Ishikawa (cell line): ENCODE results near the gene PCDHGA9.
A peak's percentile ranks its signal among the peaks of the same experiment; 100 is the strongest.

Experiments
- CEBPB ChIP-seq: IDR thresholded peaks from 2 replicates; pipeline ENCODE4 v1.6.1; 2012
- CREB1 ChIP-seq: IDR thresholded peaks from 2 replicates; pipeline ENCODE4 v1.6.1; 2012; ENCODE audit warnings: low read depth
- EGR1 ChIP-seq: IDR thresholded peaks from 2 replicates; pipeline ENCODE4 v1.6.1; 2012
- EP300 ChIP-seq: IDR thresholded peaks from 2 replicates; pipeline ENCODE4 v1.6.1; 2012; ENCODE audit warnings: borderline replicate concordance
- FOXM1 ChIP-seq: IDR thresholded peaks from 2 replicates; pipeline ENCODE4 v1.6.1; 2012; ENCODE audit warnings: low read depth, borderline replicate concordance
- MAX ChIP-seq: IDR thresholded peaks from 2 replicates; pipeline ENCODE4 v1.6.1; 2012
- NFIC ChIP-seq: IDR thresholded peaks from 2 replicates; pipeline ENCODE4 v1.6.1; 2012
- RAD21 ChIP-seq: IDR thresholded peaks from 2 replicates; pipeline ENCODE4 v1.6.1; 2012; ENCODE audit warnings: low read depth
- REST ChIP-seq: IDR thresholded peaks from 2 replicates; pipeline ENCODE4 v1.6.1; 2012; ENCODE audit warnings: low read depth, mild to moderate bottlenecking
- TAF1 ChIP-seq: IDR thresholded peaks from 2 replicates; pipeline ENCODE4 v1.6.1; 2012; ENCODE audit warnings: low read depth, mild to moderate bottlenecking
- TCF12 ChIP-seq: IDR thresholded peaks from 2 replicates; pipeline ENCODE4 v1.6.1; 2012; ENCODE audit warnings: low read depth
- TEAD4 ChIP-seq: IDR thresholded peaks from 2 replicates; pipeline ENCODE4 v1.6.1; 2012
- USF1 ChIP-seq: IDR thresholded peaks from 2 replicates; pipeline ENCODE4 v1.6.1; 2012
- YY1 ChIP-seq: IDR thresholded peaks from 2 replicates; pipeline ENCODE4 v1.6.1; 2012; ENCODE audit warnings: low read depth
- ZBTB7A ChIP-seq: IDR thresholded peaks from 2 replicates; pipeline ENCODE4 v1.6.1; 2012; ENCODE audit warnings: low read depth

The PCDHGA9 gene

GRCh38 chr5:141437221-141437620 lies 34.6 kb downstream of the PCDHGA9 start:
- TF ChIP-seq YY1 (no peak), TCF12 (no peak), FOXM1 (no peak), EP300 (no peak), TEAD4 (no peak), CREB1 (no peak), REST (no peak), NFIC (no peak), MAX (no peak), ZBTB7A (no peak), EGR1 (no peak), CEBPB (no peak), USF1 (no peak), TAF1 (no peak), RAD21 (no peak)

GRCh38 chr5:141439411-141440141 lies 37.0 kb downstream of the PCDHGA9 start:
- TF ChIP-seq REST (no peak), FOXM1 (no peak), MAX (no peak), TCF12 (no peak), ZBTB7A (no peak), RAD21 (peak; percentile 38; the same call in 1 of the 2 replicates), TEAD4 (no peak)

GRCh38 chr5:141440341-141440740 lies 37.8 kb downstream of the PCDHGA9 start:
- no peak for TF ChIP-seq MAX
- no peak for TF ChIP-seq ZBTB7A
- TF ChIP-seq USF1, result no peak
- TF ChIP-seq EP300, result no peak
- TF ChIP-seq TAF1, result no peak
- TF ChIP-seq TCF12, result no peak
- no peak for TF ChIP-seq NFIC
- TF ChIP-seq YY1, result no peak
- TF ChIP-seq EGR1, result no peak
- no peak for TF ChIP-seq FOXM1

- no peak for TF ChIP-seq TCF12
- TF ChIP-seq NFIC, result no peak
- TF ChIP-seq CREB1, result no peak
- TF ChIP-seq FOXM1, result no peak
- no peak for TF ChIP-seq MAX
- no peak for TF ChIP-seq CEBPB
- TF ChIP-seq EP300, result no peak
- TF ChIP-seq YY1, result no peak
- TF ChIP-seq ZBTB7A, result no peak
- no peak for TF ChIP-seq RAD21
- no peak for TF ChIP-seq REST
- TF ChIP-seq TAF1, result no peak
- no peak for TF ChIP-seq USF1
- no peak for TF ChIP-seq TEAD4
These were observed 39.1 kb downstream of the PCDHGA9 start for GRCh38 chr5:141441571-141442170.
